Measurements from ENCODE around the gene DPP6.

Gene DPP6

DNA sequence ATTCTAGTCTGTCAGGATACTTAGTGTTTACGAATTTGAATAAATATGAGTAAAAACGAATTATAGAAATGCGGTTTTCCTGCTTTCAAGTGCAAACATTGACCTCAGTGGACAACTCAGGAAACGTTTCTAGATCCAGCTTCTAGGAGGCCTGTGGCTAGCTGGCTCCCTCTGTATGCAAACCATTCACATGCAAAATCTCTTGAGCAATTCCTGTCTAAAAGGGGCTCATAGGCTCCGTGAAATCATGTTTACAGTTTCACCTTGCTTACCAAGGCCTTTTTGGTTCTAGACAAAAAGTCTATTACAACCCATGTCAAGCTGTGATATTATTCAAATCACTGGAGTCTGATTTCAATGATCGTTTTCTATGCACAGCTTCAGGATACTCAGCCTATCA, 364.5 kb downstream of the DPP6 start:
- DNase-seq = no peak

DNA sequence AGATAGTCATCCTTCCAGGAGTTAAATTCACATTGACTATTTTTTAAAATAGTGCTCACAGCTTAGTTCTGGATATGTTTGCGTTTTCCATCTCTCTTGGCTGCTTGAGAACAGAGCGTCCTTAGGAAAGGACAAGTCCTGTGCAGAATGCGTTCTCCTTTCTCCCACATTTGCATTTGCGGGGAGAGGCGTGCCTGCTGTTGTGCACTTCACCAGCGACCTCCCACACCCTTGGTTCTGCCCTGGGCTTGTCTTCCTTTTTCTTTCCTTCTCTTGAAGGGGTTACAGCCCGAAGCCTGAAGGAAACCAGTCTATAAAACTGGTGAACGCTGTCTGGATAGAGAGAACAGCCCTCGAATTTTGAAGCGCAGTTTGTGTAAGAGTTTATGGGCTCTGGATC, 367.1 kb downstream of the DPP6 start:
- DNase-seq = no peak

DNA sequence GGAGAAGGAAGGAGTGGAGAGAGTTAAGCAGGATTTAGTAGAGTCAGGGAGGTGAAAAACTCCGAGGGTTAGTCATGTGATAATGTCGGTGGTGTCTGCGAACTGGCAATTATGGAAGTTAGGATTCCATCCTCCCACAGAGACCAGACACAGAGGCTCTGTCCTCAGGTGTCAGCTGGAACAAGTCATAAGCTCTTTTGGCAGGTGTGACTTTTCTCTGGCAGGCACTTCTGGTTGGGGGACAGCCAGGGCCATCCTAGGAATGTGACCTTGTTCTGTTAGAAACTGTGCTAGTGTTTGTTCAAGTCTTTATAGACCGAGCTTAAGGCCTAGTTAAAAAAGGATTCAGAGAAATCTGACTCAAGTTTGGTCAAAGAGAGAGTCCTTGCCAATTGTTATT, 371.0 kb downstream of the DPP6 start:
- DNase-seq = no peak

DNA sequence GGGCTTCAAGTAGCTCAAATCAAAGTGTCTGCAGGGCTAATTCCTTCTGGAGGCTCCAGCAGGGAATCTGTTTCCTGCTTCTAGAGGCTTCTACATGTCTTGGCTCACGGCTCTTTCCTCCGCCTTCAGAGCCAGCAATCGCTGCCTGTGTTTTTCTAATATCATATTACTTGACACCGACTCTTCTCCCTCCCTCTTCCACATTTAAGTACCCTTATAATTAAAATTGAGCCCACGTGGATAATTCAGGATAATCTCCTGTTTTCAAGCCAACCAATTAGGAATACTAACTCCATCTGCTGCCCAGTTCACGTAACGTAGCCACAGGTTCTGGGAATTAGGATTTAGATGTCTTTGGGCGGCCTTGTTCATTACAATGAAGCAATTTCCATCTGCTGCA, 372.2 kb downstream of the DPP6 start:
- no peak for DNase-seq

DNA sequence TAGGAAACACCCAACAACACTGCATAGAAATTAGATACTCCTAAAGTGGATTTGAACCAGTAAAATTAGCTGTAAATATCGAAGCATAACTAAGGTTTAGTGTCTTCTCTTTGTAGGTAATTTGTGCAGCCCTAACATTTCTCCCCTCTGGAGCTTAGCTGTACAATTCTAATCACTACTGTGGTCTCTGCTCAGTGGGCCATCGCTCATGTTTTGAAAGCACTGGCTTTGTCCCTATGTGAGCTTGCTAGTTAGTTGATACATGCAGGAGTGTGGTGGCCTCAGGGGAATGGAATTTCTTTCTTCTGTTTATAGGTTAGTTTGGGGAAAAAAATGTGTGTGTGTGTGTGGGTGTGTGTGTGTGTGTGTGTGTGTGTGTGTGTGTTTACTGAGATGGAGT, 373.1 kb downstream of the DPP6 start:
- DNase-seq = no peak

DNA sequence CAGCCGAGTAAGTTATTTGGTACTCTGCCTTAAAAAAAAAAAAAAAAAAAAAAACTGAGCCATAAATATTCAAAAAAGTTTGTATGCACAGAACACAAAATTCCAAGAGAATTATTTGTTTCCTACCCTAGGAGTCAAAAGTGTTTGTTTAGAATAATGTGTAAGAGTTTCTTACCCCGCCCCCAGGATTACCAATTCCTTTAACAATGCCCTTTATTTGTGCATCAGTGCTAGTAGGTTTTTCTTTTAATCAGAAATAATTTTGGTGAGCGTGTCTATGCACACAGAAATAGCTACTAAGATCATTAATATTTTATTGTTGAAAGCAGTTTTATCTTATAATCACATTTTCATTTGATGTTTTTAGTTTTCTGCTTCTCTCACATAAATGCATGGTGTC, 374.6 kb downstream of the DPP6 start:
- DNase-seq = no peak

DNA sequence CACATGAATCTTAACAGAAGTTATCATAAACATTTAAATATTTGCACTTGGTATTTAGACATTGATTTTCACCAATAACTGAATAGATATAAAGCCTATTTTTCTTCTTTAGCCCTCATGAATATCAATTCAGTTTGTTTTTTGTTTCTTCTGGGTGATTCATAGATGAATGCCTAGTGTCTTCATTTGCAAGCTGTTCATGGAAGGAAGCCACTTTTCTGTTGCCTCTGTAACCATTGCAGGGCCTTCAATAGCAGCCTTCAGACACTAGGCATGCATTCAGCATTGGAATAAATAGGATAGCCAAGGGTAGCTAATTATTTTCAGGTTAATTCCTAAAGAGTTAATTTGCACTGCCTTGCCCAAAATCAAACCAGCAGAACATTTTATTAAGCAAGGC, 375.3 kb downstream of the DPP6 start:
- DNase-seq = no peak

GRCh38 chr7:154429666-154430404, 377.6 kb downstream of the DPP6 start:
- DNase-seq = no peak

- no peak for DNase-seq
Observed at GRCh38 chr7:154430640-154431039, 378.4 kb downstream of the DPP6 start.

DNA sequence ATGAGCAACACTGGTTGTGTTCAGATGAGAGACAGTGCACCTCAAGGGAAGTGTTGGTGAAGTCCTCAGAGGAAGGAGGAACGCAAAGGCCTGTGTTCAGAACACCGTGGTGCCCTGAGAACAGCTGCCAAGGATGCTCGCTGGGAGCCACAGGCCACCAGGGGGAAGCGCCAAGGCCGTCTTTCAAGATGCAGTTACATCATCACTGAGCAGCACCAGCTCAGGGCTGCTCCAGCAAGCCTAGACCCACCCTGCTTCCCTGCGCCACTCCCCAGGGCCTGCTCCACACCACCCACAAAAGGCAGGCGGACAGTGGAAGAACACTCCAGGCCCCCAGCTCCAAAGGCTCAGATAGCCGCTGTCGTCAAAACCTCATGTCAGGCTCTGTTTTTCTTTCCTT, 378.8 kb downstream of the DPP6 start:
- no peak for DNase-seq

- DNase-seq = no peak
Observed at GRCh38 chr7:154433632-154434598, 381.7 kb downstream of the DPP6 start.

DNA sequence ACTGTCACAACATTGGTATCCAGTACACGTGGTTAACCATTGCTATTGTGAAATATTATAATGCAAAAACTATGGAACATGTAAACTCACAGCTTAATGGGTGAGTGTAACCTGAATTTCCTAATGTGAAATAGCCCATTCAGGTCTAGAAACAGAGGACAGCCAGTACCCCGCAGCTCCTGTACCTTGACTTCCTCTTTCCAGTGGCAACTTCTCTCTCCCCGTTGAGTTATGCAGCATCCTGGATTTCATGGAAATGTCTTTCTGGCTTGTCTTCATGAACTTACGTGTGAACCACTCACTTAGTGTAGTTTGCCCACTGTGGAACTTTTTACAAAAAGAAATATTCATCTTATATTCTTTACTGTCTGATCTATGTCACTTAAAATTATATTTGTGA, 384.4 kb downstream of the DPP6 start:
- DNase-seq = no peak

- no peak for DNase-seq
Observed at GRCh38 chr7:154437234-154437633, 385.0 kb downstream of the DPP6 start.

GRCh38 chr7:154438571-154439367, 386.6 kb downstream of the DPP6 start:
- DNase-seq = no peak

- no peak for DNase-seq
Observed at GRCh38 chr7:154440058-154440457, 387.9 kb downstream of the DPP6 start.

DNA sequence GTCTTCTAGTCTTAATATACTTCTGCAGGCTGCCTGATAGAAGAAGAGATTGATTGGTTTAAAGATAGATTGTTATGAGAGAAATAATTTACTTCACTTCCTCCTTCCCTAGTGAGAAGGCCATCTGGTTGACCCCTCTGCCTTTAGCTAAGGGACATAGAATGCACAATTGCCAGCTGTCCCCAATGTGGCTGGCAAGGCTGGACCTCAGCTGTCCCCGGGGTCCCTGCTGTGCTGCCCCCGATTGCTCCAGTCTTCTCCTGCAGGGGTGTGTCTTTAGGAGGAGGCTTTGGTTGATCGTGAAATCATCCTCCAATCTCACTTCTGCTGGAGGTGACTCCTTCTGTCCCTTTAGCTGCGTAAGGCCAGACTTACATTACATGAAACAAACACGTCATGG, 388.5 kb downstream of the DPP6 start:
- no peak for DNase-seq

- no peak for DNase-seq
Observed at GRCh38 chr7:154441811-154442210, 389.6 kb downstream of the DPP6 start.

DNA sequence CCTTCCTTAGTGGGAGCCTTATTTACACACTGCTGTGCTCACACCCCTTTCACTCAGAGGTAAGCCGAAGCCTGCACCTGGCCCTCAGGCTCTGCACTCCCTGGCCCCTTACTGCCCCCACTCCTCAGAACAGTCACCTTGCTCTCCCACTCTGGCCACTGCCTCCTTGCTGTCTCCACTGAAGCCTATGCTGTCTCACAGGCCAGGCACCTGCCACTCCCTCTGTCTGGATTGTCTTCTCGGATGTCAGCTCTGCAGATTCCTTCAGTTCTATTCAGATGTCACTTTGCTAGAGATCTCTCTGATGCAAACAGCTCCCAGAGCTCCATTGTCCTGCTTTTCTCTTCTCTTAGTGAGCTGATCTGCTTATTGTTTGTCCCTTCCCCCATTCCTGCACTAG, 390.7 kb downstream of the DPP6 start:
- DNase-seq = no peak

DNA sequence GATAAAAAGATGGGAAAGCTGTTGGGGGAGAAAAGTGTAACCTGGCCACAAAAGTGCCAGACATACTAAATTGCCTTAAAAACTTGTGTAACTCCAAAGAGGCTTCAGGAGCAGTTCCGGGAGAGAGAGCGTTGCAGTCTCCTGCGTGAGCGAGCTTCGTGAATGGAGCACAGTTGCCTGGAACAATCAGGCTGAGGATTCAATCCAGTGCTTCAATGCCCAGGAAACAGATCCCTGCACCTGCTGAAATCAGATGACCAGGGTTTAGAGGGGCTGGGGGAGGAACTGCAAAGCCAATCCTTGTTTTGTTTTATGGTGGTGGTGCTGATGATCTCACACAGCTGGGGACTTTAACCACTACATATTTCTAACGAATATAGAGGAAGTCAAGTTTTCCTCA, 398.3 kb downstream of the DPP6 start:
- no peak for DNase-seq

DNA sequence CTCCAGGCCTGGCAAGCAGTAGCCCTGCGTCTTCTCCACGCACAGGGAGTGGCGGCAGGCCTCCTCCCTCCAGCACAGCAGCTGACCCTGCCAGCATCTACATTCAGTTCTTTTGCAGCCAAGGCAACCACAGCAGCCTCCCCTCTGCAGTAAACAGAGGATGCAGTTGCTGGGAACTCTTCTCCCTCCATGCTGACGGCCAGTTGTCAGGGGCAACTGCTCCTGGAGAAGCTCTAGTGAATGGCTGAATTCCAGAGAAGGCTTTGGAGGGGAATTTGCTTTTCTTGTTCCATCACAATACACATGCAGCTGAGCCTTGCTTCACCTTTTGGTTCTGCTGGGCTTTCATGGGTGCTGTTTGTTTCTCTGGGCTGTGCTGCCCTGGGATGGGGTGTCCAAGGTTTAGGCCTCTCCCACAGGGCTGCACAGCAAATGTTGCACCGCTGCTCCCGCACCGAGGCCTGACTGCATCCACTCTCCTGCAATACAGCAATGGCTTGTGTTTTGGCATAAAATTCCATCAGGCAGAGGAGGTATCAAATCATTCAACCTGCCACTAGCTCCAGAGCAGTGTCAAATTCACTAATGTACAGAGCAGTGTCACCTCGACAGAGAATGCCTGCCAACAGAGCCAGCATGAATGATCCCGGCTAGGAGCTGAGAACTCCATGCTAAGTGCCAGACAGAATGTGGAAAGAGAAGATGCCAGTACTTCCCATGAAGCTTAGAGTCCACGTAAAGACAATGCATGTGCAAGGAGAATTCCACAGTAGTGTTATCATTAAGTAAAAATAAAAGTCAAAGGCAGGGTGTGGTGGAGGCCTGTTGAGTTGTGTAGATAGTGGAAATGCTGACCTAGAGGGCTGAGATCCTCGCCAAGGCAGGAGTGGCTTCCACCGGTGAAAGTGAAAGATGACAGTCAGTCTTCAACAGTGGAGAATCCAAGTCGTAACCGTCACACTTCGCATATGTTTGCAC, 399.6 kb downstream of the DPP6 start:
- DNase-seq = no peak

- DNase-seq = no peak
Observed at GRCh38 chr7:154463794-154464193, 411.6 kb downstream of the DPP6 start.

GRCh38 chr7:154469652-154470051, 417.5 kb downstream of the DPP6 start:
- DNase-seq = no peak
